SKM-1 (cell line): ENCODE measurements around the gene TMEM184C.

Experiments
- DNase-seq: peaks from one replicate; lab custom pipeline; 2025; ENCODE audit not compliant: unreplicated experiment; lab: John Stamatoyannopoulos, UW

TMEM184C gene

GRCh38 chr4:147617173-147617840, at the start of gene TMEM184C:
Gene TMEM184C (plus strand): TSS chr4:147617397. CDS start chr4:147617957, 560 bp downstream.
- DNase-seq, result peak; percentile 95

- DNase-seq, result no peak
These were observed 46.6 kb upstream of the TMEM184C start for GRCh38 chr4:147570616-147571015.

GRCh38 chr4:147571036-147571770, 46.0 kb upstream of the TMEM184C start:
- DNase-seq, result no peak

GRCh38 chr4:147576084-147576483, 41.1 kb upstream of the TMEM184C start:
- DNase-seq, result no peak

- no peak for DNase-seq
These were observed 39.1 kb upstream of the TMEM184C start for GRCh38 chr4:147578051-147578476.

- DNase-seq, result no peak
These were observed 38.6 kb upstream of the TMEM184C start for GRCh38 chr4:147578593-147578992.

- no peak for DNase-seq
These were observed 36.8 kb upstream of the TMEM184C start for GRCh38 chr4:147580396-147580795.

GRCh38 chr4:147581606-147582350, 35.4 kb upstream of the TMEM184C start:
- DNase-seq, result no peak

GRCh38 chr4:147582386-147583060, 34.7 kb upstream of the TMEM184C start:
- no peak for DNase-seq

- no peak for DNase-seq
These were observed 33.3 kb upstream of the TMEM184C start for GRCh38 chr4:147583876-147584275.

GRCh38 chr4:147586032-147586431, 31.2 kb upstream of the TMEM184C start:
- DNase-seq, result no peak

- no peak for DNase-seq
These were observed 30.6 kb upstream of the TMEM184C start for GRCh38 chr4:147586637-147587036.

- DNase-seq, result no peak
These were observed 30.2 kb upstream of the TMEM184C start for GRCh38 chr4:147587041-147587440.

GRCh38 chr4:147589586-147589985, 27.6 kb upstream of the TMEM184C start:
- no peak for DNase-seq

- peak; percentile 10 for DNase-seq
These were observed 26.8 kb upstream of the TMEM184C start for GRCh38 chr4:147590249-147590920.

GRCh38 chr4:147591106-147591505, 26.1 kb upstream of the TMEM184C start:
- DNase-seq, result no peak

- DNase-seq, result no peak
These were observed 23.1 kb upstream of the TMEM184C start for GRCh38 chr4:147594107-147594506.

GRCh38 chr4:147594578-147594977, 22.6 kb upstream of the TMEM184C start:
- DNase-seq, result no peak

GRCh38 chr4:147596377-147596776, 20.8 kb upstream of the TMEM184C start:
- DNase-seq, result no peak

- no peak for DNase-seq
These were observed 20.2 kb upstream of the TMEM184C start for GRCh38 chr4:147596981-147597380.

- no peak for DNase-seq
These were observed 19.6 kb upstream of the TMEM184C start for GRCh38 chr4:147597561-147597960.
